GM10248 (cell line): ENCODE measurements around the gene ADCK1.
"Not testable (repeated sequence)": the region's sequence is repeated elsewhere in the genome, so short reads cannot be mapped to it uniquely, and the experiment has no call there.

Source experiments
- CTCF ChIA-PET: fragments of 300-600 bp; sonication (Branson Sonifier 250); formaldehyde crosslinking; extraction: SDS; loops from one replicate; lab custom pipeline; 2021; ENCODE audit warnings: antibody characterized with exemption; lab: Yijun Ruan, JAX
- POLR2A ChIA-PET: fragments of 350-650 bp; sonication (Branson Sonifier 250); formaldehyde crosslinking; extraction: SDS; loops from one replicate; lab custom pipeline; 2020; ENCODE audit warnings: antibody characterized with exemption; lab: Yijun Ruan, JAX
- DNase-seq: peaks from one replicate; pipeline ENCODE4 v3.0.0; 2012; ENCODE audit errors: extremely low spot score
- TF ChIP-seq, protein P1 (sequence below): IDR thresholded peaks from 2 replicates; pipeline ENCODE4 v1.5.1; 2012; ENCODE audit warnings: mild to moderate bottlenecking, low read depth; ENCODE audit errors: extremely low read depth, missing control alignments, control extremely low read depth

Gene ADCK1

DNA sequence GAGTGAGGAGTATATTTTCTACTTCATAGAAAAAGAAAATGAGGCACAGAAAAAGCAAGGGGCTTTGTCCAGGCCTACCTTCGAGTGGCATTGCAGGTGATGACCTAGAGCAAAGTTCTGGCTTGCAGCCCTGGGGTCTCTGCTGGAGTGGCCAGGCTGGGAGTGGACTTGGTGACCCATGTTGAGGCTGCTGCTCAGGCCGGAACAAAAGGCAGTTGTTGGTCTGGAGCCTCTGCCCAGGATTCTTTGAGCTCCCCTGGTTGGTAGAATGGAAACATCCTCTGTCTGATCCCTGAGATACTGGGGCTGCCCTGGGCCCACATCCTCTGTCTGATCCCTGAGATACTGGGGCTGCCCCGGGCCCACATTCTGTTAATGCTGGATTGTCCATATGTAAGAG, 86.1 kb downstream of the ADCK1 start:
- DNase-seq: no peak
- TF ChIP-seq, protein P1, sequence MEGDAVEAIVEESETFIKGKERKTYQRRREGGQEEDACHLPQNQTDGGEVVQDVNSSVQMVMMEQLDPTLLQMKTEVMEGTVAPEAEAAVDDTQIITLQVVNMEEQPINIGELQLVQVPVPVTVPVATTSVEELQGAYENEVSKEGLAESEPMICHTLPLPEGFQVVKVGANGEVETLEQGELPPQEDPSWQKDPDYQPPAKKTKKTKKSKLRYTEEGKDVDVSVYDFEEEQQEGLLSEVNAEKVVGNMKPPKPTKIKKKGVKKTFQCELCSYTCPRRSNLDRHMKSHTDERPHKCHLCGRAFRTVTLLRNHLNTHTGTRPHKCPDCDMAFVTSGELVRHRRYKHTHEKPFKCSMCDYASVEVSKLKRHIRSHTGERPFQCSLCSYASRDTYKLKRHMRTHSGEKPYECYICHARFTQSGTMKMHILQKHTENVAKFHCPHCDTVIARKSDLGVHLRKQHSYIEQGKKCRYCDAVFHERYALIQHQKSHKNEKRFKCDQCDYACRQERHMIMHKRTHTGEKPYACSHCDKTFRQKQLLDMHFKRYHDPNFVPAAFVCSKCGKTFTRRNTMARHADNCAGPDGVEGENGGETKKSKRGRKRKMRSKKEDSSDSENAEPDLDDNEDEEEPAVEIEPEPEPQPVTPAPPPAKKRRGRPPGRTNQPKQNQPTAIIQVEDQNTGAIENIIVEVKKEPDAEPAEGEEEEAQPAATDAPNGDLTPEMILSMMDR: no peak
- ChIA-PET CTCF (no interaction called here), POLR2A (no interaction called here)

DNA sequence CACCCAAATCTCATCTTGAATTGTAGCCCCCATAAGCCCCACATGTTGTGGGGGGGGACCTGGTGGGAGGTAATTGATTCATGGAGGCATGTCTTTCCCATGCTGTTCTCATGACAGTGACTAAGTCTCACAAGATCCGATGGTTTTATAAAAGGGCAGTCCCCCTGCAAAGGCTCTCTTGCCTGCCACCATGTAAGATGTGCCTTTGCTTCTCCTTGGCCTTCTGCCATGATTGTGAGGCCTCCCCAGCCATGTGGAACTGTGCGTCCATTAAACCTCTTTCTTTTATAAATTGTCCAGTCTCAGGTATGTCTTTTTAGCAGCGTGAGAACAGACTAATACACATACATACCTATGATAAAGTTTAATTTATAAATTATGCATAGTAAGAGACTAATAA, 89.0 kb downstream of the ADCK1 start:
- POLR2A ChIA-PET, DNase-seq: not testable (repeated sequence)
- CTCF ChIA-PET: interaction anchor here (4.1 kb wide), 1 partner anchor 27 kb away, joined by 15 read pairs; no protein-coding TSS in a partner anchor

DNA sequence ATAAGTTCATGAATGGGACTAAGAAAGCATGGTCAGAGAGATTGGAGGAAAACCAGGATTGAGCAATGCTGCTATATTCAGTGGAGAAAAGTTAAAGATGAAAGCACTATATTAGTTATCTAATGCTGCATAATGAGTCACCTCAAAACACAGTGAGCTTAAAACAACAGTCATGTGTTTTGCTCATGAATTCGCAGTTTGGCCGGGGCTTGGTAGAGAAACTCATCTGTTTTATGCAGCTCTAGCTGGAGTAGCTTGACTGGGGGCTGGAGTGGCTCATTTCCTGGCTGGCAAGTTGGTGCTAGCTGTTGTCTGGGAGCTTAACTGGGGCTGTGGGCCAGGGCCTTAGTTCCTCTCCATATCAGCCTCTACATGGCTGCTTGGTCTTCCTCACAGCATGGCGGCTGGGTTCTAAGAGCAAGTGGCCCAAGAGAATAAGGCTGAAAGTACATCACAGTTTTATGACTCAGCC, 90.1 kb downstream of the ADCK1 start:
- ChIA-PET CTCF (interaction anchor here (1.4 to 4.1 kb wide), 2 partner anchors 11 to 28 kb away, joined by 5 to 15 read pairs; no protein-coding TSS in a partner anchor), POLR2A (no interaction called here)
- DNase-seq: no peak
- TF ChIP-seq, protein P1: no peak

DNA sequence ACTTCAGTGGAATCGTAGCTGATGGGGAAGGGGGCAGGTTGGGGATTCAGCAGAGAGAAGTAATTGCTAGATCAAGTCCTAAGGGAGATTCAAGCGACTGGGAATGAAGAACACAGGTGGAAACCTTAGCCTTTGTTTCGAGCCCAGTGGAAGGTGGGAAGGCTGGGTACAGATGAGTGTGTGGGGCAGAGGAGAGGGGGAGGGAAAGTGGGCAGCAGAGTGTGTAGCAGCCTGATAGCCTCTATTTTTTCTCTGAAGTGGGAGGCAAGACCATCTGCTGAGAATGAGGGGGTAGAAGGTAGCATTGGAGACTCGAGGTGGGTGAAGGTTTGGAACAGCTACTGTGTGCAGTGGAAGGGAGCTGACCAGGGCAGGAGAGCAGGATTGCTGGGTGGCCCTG, 91.0 kb downstream of the ADCK1 start:
- CTCF ChIA-PET: interaction anchor here (1.4 to 4.1 kb wide), 2 partner anchors 11 to 29 kb away, joined by 5 to 15 read pairs; no protein-coding TSS in a partner anchor
- TF ChIP-seq, protein P1: no peak
- POLR2A ChIA-PET: no interaction called here
- DNase-seq: no peak

DNA sequence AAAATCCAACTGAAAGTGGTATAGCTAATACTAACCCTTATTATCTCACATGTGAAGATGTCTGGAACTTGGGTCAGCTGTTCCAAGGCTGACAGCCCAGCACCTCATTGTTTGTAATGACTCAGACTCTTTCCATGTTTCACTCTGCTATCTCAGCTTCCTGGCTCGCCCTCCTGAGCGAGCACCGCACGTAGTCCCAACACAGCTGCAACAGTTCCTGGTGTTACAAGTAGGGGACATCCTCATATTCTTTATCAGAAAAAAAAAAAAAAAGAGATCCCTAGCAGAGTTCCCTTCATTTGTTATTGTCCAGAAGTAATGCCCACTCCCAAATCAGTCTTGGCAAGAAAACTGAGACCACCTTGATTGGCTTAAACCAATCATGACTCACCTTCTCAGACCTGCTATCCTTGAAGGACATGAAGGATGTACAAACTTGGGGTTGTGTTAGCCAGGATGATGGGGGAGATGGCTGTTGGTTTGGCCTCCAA, 92.5 kb downstream of the ADCK1 start:
- POLR2A ChIA-PET: no interaction called here
- CTCF ChIA-PET: interaction anchor here (2.7 kb wide), 1 partner anchor 31 kb away, joined by 9 read pairs; no protein-coding TSS in a partner anchor

DNA sequence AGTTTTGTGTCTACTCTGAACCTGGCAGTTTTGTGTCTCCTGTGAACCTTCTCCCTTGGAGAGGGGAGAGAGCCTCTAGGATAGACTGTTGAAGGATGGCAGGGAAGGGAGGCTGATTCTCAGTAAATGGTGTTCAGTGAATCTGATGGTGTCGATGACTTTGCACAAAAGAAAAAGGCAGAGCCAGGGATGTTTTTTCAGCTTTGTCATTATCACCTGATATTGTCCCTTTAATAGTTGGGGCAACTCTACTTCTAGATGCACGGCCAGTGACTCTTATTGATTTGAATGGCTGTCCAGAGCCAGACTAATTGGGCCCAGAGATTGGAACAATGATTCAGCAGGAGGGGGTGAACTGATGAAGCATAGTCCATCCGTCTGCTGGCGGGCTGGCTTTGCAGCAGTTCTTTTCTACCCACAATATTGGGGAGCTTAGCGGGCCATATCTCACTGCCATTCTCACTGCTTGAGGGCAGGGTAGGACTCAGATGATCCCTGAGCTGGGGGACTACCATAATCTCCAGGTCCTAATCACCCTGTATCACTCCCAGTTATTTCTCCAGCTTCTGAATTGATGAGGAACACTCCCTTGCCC, 93.1 kb downstream of the ADCK1 start:
- CTCF ChIA-PET: interaction anchor here (2.7 kb wide), 1 partner anchor 31 kb away, joined by 9 read pairs; no protein-coding TSS in a partner anchor

More for the DNA sequence above, 92.5 kb downstream of the ADCK1 start:
- TF ChIP-seq, protein P1: no peak
- DNase-seq: no peak

More for the DNA sequence above, 93.1 kb downstream of the ADCK1 start:
- no peak for DNase-seq
- POLR2A ChIA-PET: interaction anchor here (0.6 kb wide), 1 partner anchor 22 kb away, joined by 3 read pairs; no protein-coding TSS in a partner anchor
- TF ChIP-seq, protein P1: no peak
